ENCODE results near the gene PACRG.

DNA sequence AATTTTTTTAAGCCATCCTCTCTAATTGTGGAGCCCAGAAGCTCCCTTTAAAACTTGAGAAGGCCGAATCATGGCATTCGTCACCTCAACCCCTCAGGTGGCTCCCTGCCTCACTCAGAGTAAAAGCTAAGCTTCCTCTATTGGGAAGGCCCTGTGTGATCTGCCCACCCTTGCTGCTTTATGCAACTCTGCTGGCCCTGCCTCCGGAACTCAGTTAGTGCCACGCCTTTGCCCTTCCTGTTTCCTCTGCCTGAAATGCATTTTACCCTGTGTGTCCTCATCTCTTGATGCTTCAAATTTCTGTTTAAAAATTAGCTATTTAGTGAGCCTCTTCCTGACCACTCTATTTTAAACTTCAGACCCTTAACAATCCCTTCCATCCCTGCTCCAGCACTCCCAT lies 5.7 kb downstream of the PACRG start:
- TF ChIP-seq EZH2phosphoT487 (IDR thresholded peaks at IDR 0.05; ENCODE audit: insufficient read depth, low read depth), result no peak
- no peak for TF ChIP-seq EZH2 (IDR thresholded peaks at IDR 0.05; ENCODE audit: insufficient read depth, poor library complexity, severe bottlenecking)
